ENCODE data around the gene SPEM1.

DNA sequence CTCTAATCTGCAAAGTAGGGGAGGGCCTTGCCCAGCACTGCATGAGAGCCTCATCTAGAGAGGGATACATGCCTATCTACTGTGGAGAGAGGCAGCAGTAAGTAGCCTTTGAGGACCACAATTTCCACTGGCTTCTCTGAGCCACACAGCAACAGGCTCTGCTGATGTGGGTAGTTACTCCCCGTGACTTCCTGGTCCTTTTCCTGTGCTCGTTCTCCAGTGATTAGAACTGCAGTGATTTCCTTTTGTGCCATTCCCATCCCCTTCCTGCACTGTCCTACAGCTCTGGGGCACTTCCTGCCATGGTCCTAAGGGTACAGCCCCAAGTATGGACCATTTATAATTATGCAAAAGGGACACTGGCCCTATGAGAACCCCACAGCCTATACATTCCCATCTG, 28.8 kb upstream of the SPEM1 start:
- no peak for TF ChIP-seq EZH2 (IDR thresholded peaks at IDR 0.05; ENCODE audit: low read depth)
- TF ChIP-seq, protein P1, sequence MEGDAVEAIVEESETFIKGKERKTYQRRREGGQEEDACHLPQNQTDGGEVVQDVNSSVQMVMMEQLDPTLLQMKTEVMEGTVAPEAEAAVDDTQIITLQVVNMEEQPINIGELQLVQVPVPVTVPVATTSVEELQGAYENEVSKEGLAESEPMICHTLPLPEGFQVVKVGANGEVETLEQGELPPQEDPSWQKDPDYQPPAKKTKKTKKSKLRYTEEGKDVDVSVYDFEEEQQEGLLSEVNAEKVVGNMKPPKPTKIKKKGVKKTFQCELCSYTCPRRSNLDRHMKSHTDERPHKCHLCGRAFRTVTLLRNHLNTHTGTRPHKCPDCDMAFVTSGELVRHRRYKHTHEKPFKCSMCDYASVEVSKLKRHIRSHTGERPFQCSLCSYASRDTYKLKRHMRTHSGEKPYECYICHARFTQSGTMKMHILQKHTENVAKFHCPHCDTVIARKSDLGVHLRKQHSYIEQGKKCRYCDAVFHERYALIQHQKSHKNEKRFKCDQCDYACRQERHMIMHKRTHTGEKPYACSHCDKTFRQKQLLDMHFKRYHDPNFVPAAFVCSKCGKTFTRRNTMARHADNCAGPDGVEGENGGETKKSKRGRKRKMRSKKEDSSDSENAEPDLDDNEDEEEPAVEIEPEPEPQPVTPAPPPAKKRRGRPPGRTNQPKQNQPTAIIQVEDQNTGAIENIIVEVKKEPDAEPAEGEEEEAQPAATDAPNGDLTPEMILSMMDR (conservative IDR thresholded peaks at IDR 0.05), result no peak

Measured in PC-9 (cell line).